ENCODE data around the gene ZNF85.
"Not testable (repeated sequence)": the region's sequence is repeated elsewhere in the genome, so short reads cannot be mapped to it uniquely, and the experiment has no call there.

ZNF85 gene

DNA sequence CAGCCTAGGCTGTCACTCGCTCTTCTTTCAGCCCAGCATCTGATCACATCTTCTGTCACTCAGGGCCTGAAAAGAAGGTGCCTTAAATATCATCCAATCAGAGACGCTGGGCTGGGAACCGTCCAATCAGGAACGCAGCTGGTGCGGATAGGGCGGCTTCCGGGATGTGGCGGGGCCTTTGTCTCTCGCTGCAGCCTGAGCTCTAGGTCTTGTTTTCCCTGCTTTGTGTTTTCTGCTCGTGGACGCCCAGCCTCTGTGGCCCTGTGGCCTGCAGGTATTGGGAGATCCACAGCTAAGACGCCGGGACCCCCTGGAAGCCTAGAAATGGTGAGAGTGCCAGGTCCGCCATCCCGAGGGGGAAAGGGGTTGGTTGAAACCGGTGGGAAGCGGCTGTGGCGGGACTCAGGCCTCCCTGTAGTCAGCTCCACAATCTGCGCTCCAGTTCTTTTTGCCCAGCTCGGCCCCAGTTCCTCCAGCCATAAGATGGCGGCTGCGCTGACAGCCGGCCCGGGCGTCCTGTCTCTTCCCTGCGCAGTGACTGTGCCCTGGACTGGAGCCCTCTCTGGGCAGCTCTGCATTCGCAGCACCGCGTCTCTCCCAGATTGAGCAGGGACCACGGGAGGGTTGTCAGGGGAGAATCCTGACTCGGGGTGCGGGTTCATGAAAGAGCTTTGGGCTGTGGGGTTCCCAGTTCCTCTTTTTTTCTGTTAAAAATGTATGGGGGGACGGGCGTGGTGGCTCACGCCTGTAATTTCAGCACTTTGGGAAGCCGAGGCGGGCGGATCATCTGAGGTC is at the start of gene ZNF85:
Gene ZNF85 (plus strand): TSS at position 175 of the 795 bp plus-strand sequence. CDS start 150 bp downstream, at position 325.
- DNase-seq (ENCODE audit: low read depth in 2 of 2, low spot score in 1 of 2) = peak; percentile 59 to 82

DNA sequence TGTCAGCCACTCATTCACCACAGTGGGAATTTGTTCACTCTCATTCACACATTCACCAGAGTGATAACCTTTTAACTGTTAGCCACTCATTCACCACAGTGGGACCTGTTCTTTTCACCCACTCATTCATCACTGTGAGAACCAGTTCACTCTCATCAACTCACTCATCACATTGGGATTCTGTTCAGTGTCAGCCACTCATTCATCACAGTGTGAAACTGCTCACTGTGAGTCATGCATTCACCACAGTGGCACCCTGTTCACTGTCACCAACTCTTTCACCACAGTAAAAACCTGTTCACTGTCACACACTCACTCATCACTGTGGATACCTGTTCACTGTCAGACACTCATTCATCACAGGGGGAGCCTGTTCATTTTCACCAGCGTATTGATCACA is 43.5 kb upstream of the ZNF85 start:
- DNase-seq (ENCODE audit: low read depth in 2 of 2, low spot score in 1 of 2) = no peak

GRCh38 chr19:20912973-20913372 is 10.1 kb upstream of the ZNF85 start:
- DNase-seq (ENCODE audit: low read depth in 2 of 2, low spot score in 1 of 2) = no peak

DNA sequence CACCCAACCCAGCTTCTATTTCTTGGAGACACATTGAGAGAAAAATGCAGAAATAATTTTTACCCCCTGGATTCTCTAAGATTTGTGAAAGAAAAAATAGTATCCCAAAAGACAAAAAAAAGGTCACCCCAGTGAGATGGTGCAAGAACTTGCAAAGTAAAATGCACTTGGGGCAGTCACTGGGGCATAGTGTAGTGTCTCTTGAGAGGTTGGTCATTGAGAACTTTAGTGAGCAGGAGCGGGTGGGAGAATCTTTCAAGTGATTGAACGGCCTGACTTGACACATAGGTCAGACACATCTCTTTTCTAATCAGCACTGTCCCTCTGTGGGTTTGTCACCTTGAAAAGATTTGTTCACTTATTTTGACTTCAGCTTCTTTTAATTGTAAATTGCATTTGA is 2.4 kb downstream of the ZNF85 start:
- no peak for DNase-seq (ENCODE audit: low read depth in 2 of 2, low spot score in 1 of 2)

DNA sequence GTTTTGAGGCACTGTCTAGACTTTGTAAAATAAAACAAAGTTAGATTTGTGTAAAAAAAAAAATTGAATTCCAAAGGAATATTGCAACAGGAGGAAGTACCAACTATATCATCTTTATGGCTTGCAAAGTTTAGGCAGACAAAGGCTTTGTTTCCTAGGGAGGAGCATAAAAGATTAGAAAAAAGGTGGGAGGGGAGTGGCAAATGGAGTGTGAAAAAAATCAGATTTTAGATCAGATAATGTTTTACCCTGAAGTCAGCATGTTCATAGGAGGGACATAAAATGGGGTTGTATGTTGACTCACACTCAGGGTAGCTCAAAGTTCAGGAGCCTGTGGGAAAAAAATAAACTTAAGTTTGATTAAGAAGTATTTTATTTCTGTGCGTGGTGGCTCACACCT is 3.7 kb downstream of the ZNF85 start:
- DNase-seq (ENCODE audit: low read depth in 2 of 2, low spot score in 1 of 2) = no peak

GRCh38 chr19:20928371-20928770 is 5.3 kb downstream of the ZNF85 start:
- no peak for DNase-seq (ENCODE audit: low read depth in 2 of 2, low spot score in 1 of 2)

DNA sequence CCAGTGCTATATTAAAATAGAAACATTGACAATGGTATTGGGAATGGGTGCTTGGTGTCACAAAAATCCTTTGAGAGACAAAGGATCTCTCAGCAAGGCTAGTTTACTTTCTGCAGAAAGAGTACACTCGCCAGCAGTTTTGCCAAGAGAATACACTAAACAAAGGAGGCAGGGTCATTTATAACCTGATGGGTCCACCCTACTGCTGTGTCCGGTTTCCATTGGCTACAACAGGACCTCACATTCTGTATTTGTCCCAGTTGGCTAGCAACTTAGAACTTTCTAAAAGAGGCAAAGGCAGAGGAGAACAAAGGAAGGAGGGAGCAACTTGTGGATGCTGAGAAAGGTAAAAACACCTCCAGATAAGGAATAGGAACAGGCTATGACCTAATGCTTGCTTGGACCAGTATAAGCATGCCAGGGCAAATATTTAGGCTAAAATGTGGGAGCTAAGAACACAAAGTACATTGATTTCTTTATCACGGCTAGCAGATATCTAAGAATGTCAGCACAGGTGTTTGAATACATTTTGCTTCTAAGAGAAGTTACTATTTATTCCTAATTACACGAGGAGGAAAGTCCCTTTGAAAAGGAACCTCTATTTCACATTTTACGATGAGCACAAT is 13.4 kb downstream of the ZNF85 start:
- DNase-seq (ENCODE audit: low read depth in 2 of 2, low spot score in 1 of 2) = not testable (repeated sequence)

- not testable (repeated sequence) for DNase-seq (ENCODE audit: low read depth in 2 of 2, low spot score in 1 of 2)
Measured at GRCh38 chr19:20952561-20953095, 29.6 kb downstream of the ZNF85 start.

- no peak for DNase-seq (ENCODE audit: low read depth in 2 of 2, low spot score in 1 of 2)
Measured at GRCh38 chr19:20964798-20965197, 41.7 kb downstream of the ZNF85 start.

DNA sequence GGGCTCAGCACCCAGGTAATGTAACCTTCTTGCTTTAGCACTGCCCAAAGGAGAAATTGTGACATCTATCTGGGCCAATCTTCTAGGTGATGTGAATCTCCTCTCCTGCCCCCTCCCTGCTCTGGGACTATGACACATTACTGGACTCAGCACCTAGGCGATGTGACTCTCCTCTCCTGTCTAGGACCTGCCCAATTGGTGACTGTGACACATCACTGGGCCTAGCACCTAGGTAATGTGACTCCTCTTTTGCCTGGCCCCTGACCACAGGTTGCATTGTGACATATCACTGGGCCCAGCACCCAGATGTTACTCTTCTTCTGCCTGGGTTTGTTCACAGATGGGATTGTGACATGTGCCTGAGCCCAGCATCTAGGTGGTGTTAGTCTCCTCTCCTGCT is 45.0 kb downstream of the ZNF85 start:
- DNase-seq (ENCODE audit: low read depth in 2 of 2, low spot score in 1 of 2) = no peak

DNA sequence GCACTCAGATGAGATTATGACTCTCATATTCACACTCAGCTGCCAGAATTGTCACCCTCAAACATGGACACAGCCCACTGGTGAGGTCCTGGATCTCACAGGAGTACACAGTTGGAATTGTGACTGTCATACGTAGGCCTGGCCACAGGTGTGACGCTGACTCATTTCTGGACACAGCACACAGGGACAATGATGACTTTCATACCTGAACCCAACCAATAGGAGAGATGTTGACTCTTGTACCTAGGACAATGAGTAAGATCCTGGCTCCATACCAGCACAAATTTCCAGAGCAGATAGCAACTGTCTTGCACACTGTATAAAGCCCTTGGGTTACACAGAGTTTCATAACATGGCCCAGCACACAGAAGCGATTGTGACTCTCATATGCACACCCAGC is 46.4 kb downstream of the ZNF85 start:
- no peak for DNase-seq (ENCODE audit: low read depth in 2 of 2, low spot score in 1 of 2)

DNA sequence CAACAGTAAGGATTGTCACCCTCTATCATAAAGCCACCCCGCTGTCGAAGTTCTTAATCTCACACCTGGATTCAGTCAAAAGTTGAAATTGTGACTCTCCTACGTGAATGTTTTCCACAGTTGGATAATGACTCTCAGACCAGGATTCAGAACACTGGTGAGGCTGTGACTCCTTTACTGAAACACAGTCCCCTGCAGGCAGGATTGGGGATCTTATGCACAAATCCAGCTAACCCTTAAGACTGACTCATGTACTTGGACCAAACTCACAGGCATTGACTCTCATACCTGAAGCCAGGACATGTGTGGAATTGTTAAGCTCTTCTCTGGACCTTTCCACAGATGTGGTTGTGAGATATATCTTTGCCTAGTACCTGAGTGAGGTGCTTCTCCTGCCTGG is 46.8 kb downstream of the ZNF85 start:
- DNase-seq (ENCODE audit: low read depth in 2 of 2, low spot score in 1 of 2) = no peak

- DNase-seq (ENCODE audit: low read depth in 2 of 2, low spot score in 1 of 2) = not testable (repeated sequence)
Measured at GRCh38 chr19:20992788-20993187, 69.7 kb downstream of the ZNF85 start.

GRCh38 chr19:20999731-21000352 is 76.8 kb downstream of the ZNF85 start:
- peak; percentile 24 to 68 for DNase-seq (ENCODE audit: low read depth in 2 of 2, low spot score in 1 of 2)

Data from stimulated activated CD8-positive, alpha-beta memory T cell treated with anti-CD3 and anti-CD28 coated beads, Interleukin-4, amount 100 ng/mL, for 1 hour (primary cell).